H9 (cell line): Measurements from ENCODE around the gene FADS2. TPM values are rescaled to one million over a fixed set of nuclear protein-coding genes. Genes with fewer than 3 reads are reported as not detected.

Experiments
- DNase-seq: peaks from one replicate; pipeline ENCODE4 v3.0.0-alpha.2; 2017
- H2AFZ ChIP-seq: one replicate; pipeline ENCODE4 v1.6.1; 2013; ENCODE audit warnings: mild to moderate bottlenecking, low read length, control low read depth, moderate library complexity
- H2AK5ac ChIP-seq: 2 replicates; pipeline ENCODE4 v1.6.1; 2013; ENCODE audit warnings: low read length, control low read depth, mixed read lengths; ENCODE audit not compliant: insufficient read length
- H2BK120ac ChIP-seq: one replicate; pipeline ENCODE4 v1.6.1; 2013; ENCODE audit warnings: low read depth, mild to moderate bottlenecking, low read length, control low read depth, inconsistent platforms; ENCODE audit not compliant: poor library complexity, severe bottlenecking
- H2BK12ac ChIP-seq: 2 replicates; pipeline ENCODE4 v1.6.1; 2013; ENCODE audit warnings: low read length, control low read depth, mixed read lengths, low read depth; ENCODE audit not compliant: insufficient read length
- H2BK15ac ChIP-seq: 2 replicates; pipeline ENCODE4 v1.6.1; 2013; ENCODE audit warnings: low read depth, low read length, control low read depth
- H2BK20ac ChIP-seq: one replicate; pipeline ENCODE4 v1.6.1; 2013; ENCODE audit warnings: low read depth, mild to moderate bottlenecking, low read length, control low read depth, inconsistent platforms; ENCODE audit not compliant: poor library complexity, severe bottlenecking
- H2BK5ac ChIP-seq: 2 replicates; pipeline ENCODE4 v1.6.1; 2013; ENCODE audit warnings: low read length, control low read depth, mixed read lengths; ENCODE audit not compliant: insufficient read length
- H3K14ac ChIP-seq: 2 replicates; pipeline ENCODE4 v1.6.1; 2013; ENCODE audit warnings: low read length, control low read depth; ENCODE audit not compliant: insufficient read depth
- H3K18ac ChIP-seq: 2 replicates; pipeline ENCODE4 v1.6.1; 2013; ENCODE audit warnings: low read depth, mild to moderate bottlenecking, mixed read lengths, low read length, control low read depth; ENCODE audit not compliant: insufficient read length
- H3K23ac ChIP-seq: 2 replicates; pipeline ENCODE4 v1.6.1; 2013; ENCODE audit warnings: low read length, control low read depth, mixed read lengths, low read depth; ENCODE audit not compliant: insufficient read length
- H3K23me2 ChIP-seq: 2 replicates; pipeline ENCODE4 v1.6.1; 2013; ENCODE audit warnings: low read depth, mild to moderate bottlenecking, mixed read lengths, low read length, control low read depth; ENCODE audit not compliant: insufficient read length, poor library complexity, severe bottlenecking
- H3K27ac ChIP-seq: 2 replicates; pipeline ENCODE4 v1.5.1; 2013; ENCODE audit warnings: low read length, control low read depth, mixed read lengths, low read depth; ENCODE audit not compliant: insufficient read length
- H3K27me3 ChIP-seq: 2 replicates; pipeline ENCODE4 v1.6.1; 2013; ENCODE audit warnings: low read length, control low read depth, inconsistent platforms; ENCODE audit not compliant: insufficient read depth
- H3K4ac ChIP-seq: 2 replicates; pipeline ENCODE4 v1.6.1; 2013; ENCODE audit warnings: low read depth, mild to moderate bottlenecking, control low read depth, inconsistent platforms, low read length, moderate library complexity
- H3K4me1 ChIP-seq: 2 replicates; pipeline ENCODE4 v1.6.1; 2013; ENCODE audit warnings: low read length, control low read depth, inconsistent platforms; ENCODE audit not compliant: insufficient read depth
- H3K4me2 ChIP-seq: 2 replicates; pipeline ENCODE4 v1.6.1; 2013; ENCODE audit warnings: low read length, control low read depth, mixed read lengths; ENCODE audit not compliant: insufficient read length, insufficient read depth
- H3K56ac ChIP-seq: 2 replicates; pipeline ENCODE4 v1.6.1; 2013; ENCODE audit warnings: low read depth, mild to moderate bottlenecking, mixed read lengths, low read length, control low read depth; ENCODE audit not compliant: insufficient read length
- H3K79me1 ChIP-seq: 2 replicates; pipeline ENCODE4 v1.6.1; 2013; ENCODE audit warnings: low read depth, mild to moderate bottlenecking, moderate library complexity, low read length, control low read depth, inconsistent platforms; ENCODE audit not compliant: insufficient read depth, poor library complexity, severe bottlenecking
- H3K79me2 ChIP-seq: 2 replicates; pipeline ENCODE4 v1.6.1; 2013; ENCODE audit warnings: low read length, control low read depth, inconsistent platforms; ENCODE audit not compliant: insufficient read depth
- H3K9ac ChIP-seq: 2 replicates; pipeline ENCODE4 v1.6.1; 2013; ENCODE audit warnings: low read length, control low read depth, mixed read lengths; ENCODE audit not compliant: insufficient read length; ENCODE audit errors: extremely low read depth
- H3K9me3 ChIP-seq: one replicate; pipeline ENCODE4 v1.6.1; 2013; ENCODE audit warnings: low read depth, low read length, inconsistent platforms; ENCODE audit not compliant: control insufficient read depth
- H3T11ph ChIP-seq: one replicate; pipeline ENCODE4 v1.6.1; 2013; ENCODE audit warnings: mild to moderate bottlenecking, low read length, control low read depth, inconsistent platforms
- H4K20me1 ChIP-seq: one replicate; pipeline ENCODE4 v1.6.1; 2013; ENCODE audit not compliant: control insufficient read depth, insufficient read length, insufficient read depth
- H4K5ac ChIP-seq: 2 replicates; pipeline ENCODE4 v1.6.1; 2013; ENCODE audit warnings: low read depth, mild to moderate bottlenecking, mixed read lengths, low read length, control low read depth; ENCODE audit not compliant: insufficient read length
- H4K8ac ChIP-seq: replicated peaks from 2 replicates; pipeline ENCODE4 v1.6.1; 2013; ENCODE audit warnings: low read length, control low read depth, mixed read lengths, low read depth; ENCODE audit not compliant: insufficient read length
- H4K91ac ChIP-seq: 2 replicates; pipeline ENCODE4 v1.6.1; 2013; ENCODE audit warnings: low read depth, mild to moderate bottlenecking, moderate library complexity, mixed read lengths, low read length, control low read depth; ENCODE audit not compliant: insufficient read length
- H3K27ac Mint-ChIP-seq, 3 experiments: 2 replicates in 2 of 3; 3 replicates in 1 of 3; pipeline ENCODE4 v1.8.0; 2020 to 2021; ENCODE audit warnings: mixed read lengths in 3 of 3, mild to moderate bottlenecking in 1 of 3, moderate library complexity in 1 of 3
- H3K27me3 Mint-ChIP-seq: 2 replicates; pipeline ENCODE4 v1.8.0; 2021; ENCODE audit warnings: low read depth, mild to moderate bottlenecking, moderate library complexity, mixed read lengths
- H3K36me3 Mint-ChIP-seq, 3 experiments: 2 replicates in 2 of 3; 3 replicates in 1 of 3; pipeline ENCODE4 v1.8.0; 2020 to 2021; ENCODE audit warnings: low read depth in 3 of 3, mixed read lengths in 3 of 3; ENCODE audit not compliant: insufficient read depth in 1 of 3
- H3K4me1 Mint-ChIP-seq, 2 experiments: 2 replicates each; pipeline ENCODE4 v1.8.0; 2020; ENCODE audit warnings: mixed read lengths in 2 of 2
- H3K4me3 Mint-ChIP-seq, 2 experiments: 2 replicates in 1 of 2; 3 replicates in 1 of 2; pipeline ENCODE4 v1.8.0; 2020 to 2021; ENCODE audit warnings: mild to moderate bottlenecking in 2 of 2, mixed read lengths in 2 of 2, moderate library complexity in 1 of 2
- H3K9me3 Mint-ChIP-seq, 2 experiments: 2 replicates in 1 of 2; 3 replicates in 1 of 2; pipeline ENCODE4 v1.8.0; 2020; ENCODE audit warnings: mild to moderate bottlenecking in 2 of 2, mixed read lengths in 2 of 2, moderate library complexity in 1 of 2
- CTCF ChIP-seq: fragments of 200-600 bp; sonication (generic); conservative IDR thresholded peaks from 3 replicates; pipeline ENCODE4 v1.8.0; 2021; ENCODE audit warnings: antibody characterized with exemption, mild to moderate bottlenecking
- WGBS: extraction: QIAGEN DNeasy Blood & Tissue Kit; methylation state at CpG from one replicate; pipeline ENCODE4 v1.1.7; 2013; ENCODE audit warnings: missing lambda C conversion rate, low lambda C conversion rate, mixed read lengths; ENCODE audit not compliant: insufficient read length; ENCODE audit errors: extremely low coverage; 5-methylcytosine and 5-hydroxymethylcytosine counted together
- total RNA-seq: library from RNA; stranded (reverse); gene quantifications from 2 replicates; pipeline ENCODE4 v1.2.1, GENCODE V29; 2021

The FADS2 gene
- total RNA-seq, 1 experiment from 2014 or later, result 322 TPM

GRCh38 chr11:61883947-61884346, 55.8 kb downstream of the FADS2 start:
- no peaks in the 10 kb centered on the region; the same call in 1 of the 2 replicates for H3K27me3 Mint-ChIP-seq

More at GRCh38 chr11:61883947-61884346, 55.8 kb downstream of the FADS2 start:
- Histone ChIP-seq H3K4me2 (no peak overlapping the region), H3K79me1 (no peaks in the 10 kb centered on the region), H2BK5ac (no peak overlapping the region), H2AK5ac (no peak overlapping the region), H3K14ac (no peak overlapping the region; the same call in 1 of the 2 replicates), H3K9me3 (no peaks in the 10 kb centered on the region), H4K8ac (no peak overlapping the region), H4K20me1 (no peaks in the 10 kb centered on the region), H2BK12ac (no peak overlapping the region), H2BK120ac (no peak overlapping the region), H3K79me2 (0 out of 2 replicates have a peak, but pooled peaks cover 2% of the 10 kb centered on the region), H3K9ac (no peak overlapping the region), H3K27me3 (no peaks in the 10 kb centered on the region), H3T11ph (no peak overlapping the region), H3K4ac (no peak overlapping the region), H3K23ac (no peak overlapping the region), H2BK20ac (no peak overlapping the region), H2AFZ (no peak overlapping the region), H3K56ac (no peak overlapping the region), H4K5ac (no peak overlapping the region), H3K23me2 (peaks cover 2% of the 10 kb centered on the region), H4K91ac (no peak overlapping the region), H3K18ac (no peak overlapping the region), H3K4me1 (peaks cover 3% of the 10 kb centered on the region; the same call in 1 of the 2 replicates), H3K27ac (no peak overlapping the region), H2BK15ac (no peak overlapping the region)
- Mint-ChIP-seq H3K9me3 (peaks cover 0 to 5% of the 10 kb centered on the region in 2 experiments; a peak in 2 of 5 replicates), H3K4me1 (peaks cover 23 to 35% of the 10 kb centered on the region in 2 experiments), H3K27ac (peak overlapping the region in 1 of 3 experiments; percentile 34; a peak in 1 of 7 replicates), H3K4me3 (no peak overlapping the region), H3K36me3 (peaks cover 0 to 8% (median 2%) of the 10 kb centered on the region in 3 experiments; a peak in 4 of 7 replicates)
- DNase-seq, result no peak
- WGBS, result no CpG with 5 or more reads among the region's 5 CpGs
- TF ChIP-seq CTCF, result no peak
